WTC11 (cell line): Measurements from ENCODE around the gene ATP6V1G2. TPM values are rescaled to one million over a fixed set of nuclear protein-coding genes. Genes with fewer than 3 reads are reported as not detected.

Experiments
- ATAC-seq: fragments of 200-7000 bp; cut with Tn5 transposase; 2 replicates; pipeline ENCODE4 v1.10.0; 2021; ENCODE audit warnings: mild to moderate bottlenecking, moderate library complexity
- CTCF ChIA-PET: fragments of 300-600 bp; sonication (Branson Sonifier 250); formaldehyde crosslinking; loops from one replicate; lab custom pipeline; 2021; ENCODE audit warnings: antibody characterized with exemption; lab: Charles Lee
- POLR2A ChIA-PET: fragments of 350-600 bp; sonication (Branson Sonifier 250); formaldehyde crosslinking; loops from one replicate; lab custom pipeline; 2021; ENCODE audit warnings: antibody characterized with exemption; lab: Charles Lee
- DNase-seq: peaks from one replicate; pipeline ENCODE4 v3.0.0; 2021; ENCODE audit warnings: low spot score
- H3K27ac Mint-ChIP-seq: 2 replicates; pipeline ENCODE4 v1.8.0; 2021; ENCODE audit warnings: mixed read lengths
- H3K27me3 Mint-ChIP-seq: 2 replicates; pipeline ENCODE4 v1.8.0; 2021; ENCODE audit warnings: low read depth, mild to moderate bottlenecking, moderate library complexity, mixed read lengths
- H3K36me3 Mint-ChIP-seq: 2 replicates; pipeline ENCODE4 v1.8.0; 2021; ENCODE audit warnings: mixed read lengths
- H3K4me1 Mint-ChIP-seq: 2 replicates; pipeline ENCODE4 v1.8.0; 2022; ENCODE audit warnings: mixed read lengths
- H3K4me3 Mint-ChIP-seq: 2 replicates; pipeline ENCODE4 v1.8.0; 2021; ENCODE audit warnings: mild to moderate bottlenecking, moderate library complexity, mixed read lengths
- H3K9me3 Mint-ChIP-seq: 2 replicates; pipeline ENCODE4 v1.8.0; 2021; ENCODE audit warnings: mixed read lengths
- ATF6 ChIP-seq: sonication (generic); formaldehyde crosslinking; IDR thresholded peaks from 2 replicates; pipeline ENCODE4 v1.8.1; 2023; ENCODE audit warnings: mild to moderate bottlenecking, missing genetic modification reagents
- E2F5 ChIP-seq: sonication (generic); formaldehyde crosslinking; IDR thresholded peaks from 2 replicates; pipeline ENCODE4 v1.8.1; 2022; ENCODE audit warnings: mild to moderate bottlenecking, moderate library complexity, missing genetic modification reagents
- FOXP4 ChIP-seq: sonication (generic); formaldehyde crosslinking; IDR thresholded peaks from 2 replicates; pipeline ENCODE4 v1.8.0; 2022; ENCODE audit warnings: mild to moderate bottlenecking, missing genetic modification reagents
- GTF2I ChIP-seq: fragments of 250-450 bp; sonication (Bioruptor Pico); conservative IDR thresholded peaks from 2 replicates; pipeline ENCODE4 v1.4.0; 2021; ENCODE audit warnings: mild to moderate bottlenecking
- HMGXB4 ChIP-seq: sonication (generic); formaldehyde crosslinking; IDR thresholded peaks from 2 replicates; pipeline ENCODE4 v1.8.1; 2023; ENCODE audit warnings: mild to moderate bottlenecking, moderate library complexity, missing genetic modification reagents
- IRF1 ChIP-seq: sonication (generic); formaldehyde crosslinking; IDR thresholded peaks from 2 replicates; pipeline ENCODE4 v1.8.0; 2023; ENCODE audit warnings: missing genetic modification reagents
- MAX ChIP-seq: sonication (generic); formaldehyde crosslinking; IDR thresholded peaks from 2 replicates; pipeline ENCODE4 v1.8.0; 2022; ENCODE audit warnings: mild to moderate bottlenecking, missing genetic modification reagents
- MXD4 ChIP-seq: fragments of 250-450 bp; sonication (Bioruptor Pico); IDR thresholded peaks from 2 replicates; pipeline ENCODE4 v1.8.0; 2021; ENCODE audit warnings: mild to moderate bottlenecking, moderate library complexity, borderline replicate concordance
- NFYB ChIP-seq: sonication (generic); formaldehyde crosslinking; conservative IDR thresholded peaks from 2 replicates; pipeline ENCODE4 v1.8.0; 2022; ENCODE audit warnings: low read depth, missing genetic modification reagents
- NR2C2 ChIP-seq: sonication (generic); formaldehyde crosslinking; IDR thresholded peaks from 2 replicates; pipeline ENCODE4 v1.8.0; 2022; ENCODE audit warnings: mild to moderate bottlenecking, missing genetic modification reagents
- RORB ChIP-seq: fragments of 250-450 bp; sonication (Bioruptor Pico); IDR thresholded peaks from 2 replicates; pipeline ENCODE4 v1.9.0; 2021; ENCODE audit warnings: mild to moderate bottlenecking
- TEAD1 ChIP-seq: sonication (generic); formaldehyde crosslinking; IDR thresholded peaks from 2 replicates; pipeline ENCODE4 v1.8.0; 2022; ENCODE audit warnings: mild to moderate bottlenecking, missing genetic modification reagents
- ZBTB43 ChIP-seq: sonication (generic); formaldehyde crosslinking; IDR thresholded peaks from 2 replicates; pipeline ENCODE4 v1.8.1; 2023; ENCODE audit warnings: mild to moderate bottlenecking, missing genetic modification reagents
- ZNF138 ChIP-seq: sonication (generic); formaldehyde crosslinking; conservative IDR thresholded peaks from 2 replicates; pipeline ENCODE4 v1.8.1; 2022; ENCODE audit warnings: mild to moderate bottlenecking, moderate library complexity, missing genetic modification reagents
- ZNF425 ChIP-seq: fragments of 250-450 bp; sonication (Bioruptor Pico); conservative IDR thresholded peaks from 2 replicates; pipeline ENCODE4 v1.9.0; 2021; ENCODE audit warnings: mild to moderate bottlenecking
- total RNA-seq: library from RNA; stranded (reverse); gene quantifications from 3 replicates; pipeline ENCODE4 v1.2.3, GENCODE V29; 2021

ATP6V1G2 gene
- total RNA-seq, 1 experiment from 2014 or later = 4.0 TPM

- H3K4me3 Mint-ChIP-seq = no peak overlapping the region
- ChIA-PET CTCF (interaction anchor here (0.9 to 1.4 kb wide), 5 partner anchors 12 to 40 kb away, joined by 3 to 4 read pairs (median 4); partner anchors contain the start of genes ATP6V1G2 and LST1), POLR2A (interaction anchor here (1.3 to 1.6 kb wide), 2 partner anchors 17 to 22 kb away, joined by 3 to 4 read pairs; partner anchors contain the start of gene DDX39B)
- ATAC-seq (no peak), DNase-seq (no peak)
- H3K27ac Mint-ChIP-seq = no peak overlapping the region
- no peaks in the 10 kb centered on the region; the same call in 1 of the 2 replicates for H3K27me3 Mint-ChIP-seq
- H3K36me3 Mint-ChIP-seq = peaks cover 17% of the 10 kb centered on the region
- H3K4me1 Mint-ChIP-seq = peaks cover 9% of the 10 kb centered on the region
- TF ChIP-seq GTF2I (CRISPR knock-in tag) = no peak
- no peak for TF ChIP-seq RORB (CRISPR knock-in tag)
- no peak for TF ChIP-seq HMGXB4 (CRISPR knock-in tag)
- no peak for TF ChIP-seq IRF1 (CRISPR knock-in tag)
- TF ChIP-seq E2F5 (CRISPR knock-in tag) = no peak
- TF ChIP-seq TEAD1 = no peak
- TF ChIP-seq MXD4 (CRISPR knock-in tag) = no peak
- TF ChIP-seq MAX (CRISPR knock-in tag) = no peak
- TF ChIP-seq ZNF138 (CRISPR knock-in tag) = no peak
- no peak for TF ChIP-seq ZNF425 (CRISPR knock-in tag)
- TF ChIP-seq NFYB (CRISPR knock-in tag) = no peak
- TF ChIP-seq FOXP4 = no peak
- no peak for TF ChIP-seq NR2C2
- no peak for TF ChIP-seq ZBTB43
- TF ChIP-seq ATF6 (CRISPR knock-in tag) = no peak
- H3K9me3 Mint-ChIP-seq = no peaks in the 10 kb centered on the region
These were observed 12.5 kb upstream of the ATP6V1G2 start for GRCh38 chr6:31558631-31559500.
